Stimulated activated effector memory CD8-positive, alpha-beta T cell treated with anti-CD3 and anti-CD28 coated beads, Interleukin-12 subunit alpha, Interleukin-12 subunit beta, amount 100 ng/mL, for 72 hours (primary cell): Measurements from ENCODE around the gene KRT15.
A peak's percentile ranks its signal among the peaks of the same experiment; 100 is the strongest.

Experiments
- ATAC-seq: fragments of 150-1000 bp; cut with Tn5 transposase; 2 replicates; pipeline ENCODE4 v1.10.0; 2021
- DNase-seq, 2 donors: peaks; one replicate each; pipeline ENCODE4 v3.0.0; 2021 to 2022; ENCODE audit warnings: low spot score in 2 of 2
- H3K27ac Mint-ChIP-seq: one replicate; pipeline ENCODE4 v1.8.0; 2022; ENCODE audit warnings: mild to moderate bottlenecking, mixed read lengths
- H3K36me3 Mint-ChIP-seq: one replicate; pipeline ENCODE4 v1.8.0; 2022; ENCODE audit warnings: mild to moderate bottlenecking, mixed read lengths
- H3K4me1 Mint-ChIP-seq: one replicate; pipeline ENCODE4 v1.8.0; 2022; ENCODE audit warnings: mixed read lengths
- H3K4me3 Mint-ChIP-seq: one replicate; pipeline ENCODE4 v1.8.0; 2022; ENCODE audit warnings: mild to moderate bottlenecking, mixed read lengths
- H3K9me3 Mint-ChIP-seq: one replicate; pipeline ENCODE4 v1.8.0; 2022; ENCODE audit warnings: mixed read lengths

KRT15 gene

GRCh38 chr17:41505809-41506767, 12.6 kb downstream of the KRT15 start:
- no peak overlapping the region for H3K27ac Mint-ChIP-seq
- no peaks in the 10 kb centered on the region for H3K9me3 Mint-ChIP-seq
- no peaks in the 10 kb centered on the region for H3K36me3 Mint-ChIP-seq
- no peak for DNase-seq
- H3K4me3 Mint-ChIP-seq: no peak overlapping the region
- no peak for ATAC-seq
- no peaks in the 10 kb centered on the region for H3K4me1 Mint-ChIP-seq

GRCh38 chr17:41505007-41505808, 13.5 kb downstream of the KRT15 start, which contains the start of gene KRT13:
Gene KRT13 (minus strand): TSS chr17:41505612. CDS start chr17:41505550, 62 bp downstream.
- ATAC-seq: no peak

DNA sequence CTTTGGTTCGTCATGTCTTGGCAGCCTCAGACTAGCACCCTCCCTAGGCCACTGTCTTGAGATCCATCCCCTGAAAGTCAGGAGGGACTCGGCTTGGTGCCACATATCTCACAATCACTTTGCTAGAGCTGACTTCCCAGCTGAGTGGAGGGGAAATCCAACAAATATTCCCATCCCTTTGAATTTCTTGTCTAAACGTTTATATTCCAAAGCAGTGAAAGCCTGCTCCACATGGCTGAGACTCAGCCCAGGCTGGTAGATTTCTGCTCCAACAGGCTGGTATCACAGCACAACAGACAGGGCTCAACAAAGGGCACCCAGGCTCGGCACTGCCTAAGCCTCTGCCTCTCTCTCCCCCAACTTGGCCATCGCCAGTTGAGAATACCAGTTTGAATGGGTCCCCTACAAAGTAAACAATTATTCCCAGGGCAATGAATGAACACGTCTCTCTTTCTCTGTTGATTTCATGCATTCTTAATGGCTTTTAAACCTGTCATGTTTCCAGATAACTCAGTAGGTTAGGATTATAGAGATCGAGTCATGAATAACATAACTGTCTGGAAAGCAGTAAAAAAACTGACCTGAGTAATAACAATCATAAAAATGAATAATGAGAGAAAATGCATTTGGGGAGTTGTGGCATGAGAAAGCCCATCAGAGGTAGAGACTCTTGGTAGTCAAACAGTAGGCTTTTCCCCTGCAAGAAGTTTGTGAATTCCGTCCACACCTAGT, 14.3 kb downstream of the KRT15 start:
- H3K9me3 Mint-ChIP-seq: no peaks in the 10 kb centered on the region
- H3K4me1 Mint-ChIP-seq: peaks cover 8% of the 10 kb centered on the region
- no peak overlapping the region for H3K4me3 Mint-ChIP-seq
- no peak overlapping the region for H3K27ac Mint-ChIP-seq
- no peak for ATAC-seq
- DNase-seq: no peak
- H3K36me3 Mint-ChIP-seq: no peaks in the 10 kb centered on the region

More at GRCh38 chr17:41505007-41505808, 13.5 kb downstream of the KRT15 start, which contains the start of gene KRT13:
- Mint-ChIP-seq H3K4me3 (no peak within 1 kb of the TSS), H3K27ac (no peak within 1 kb of the TSS), H3K9me3 (no peaks in the 10 kb centered on the region), H3K36me3 (no peaks in the 10 kb centered on the region), H3K4me1 (peaks cover under 1% of the 10 kb centered on the region)
- no peak for DNase-seq

DNA sequence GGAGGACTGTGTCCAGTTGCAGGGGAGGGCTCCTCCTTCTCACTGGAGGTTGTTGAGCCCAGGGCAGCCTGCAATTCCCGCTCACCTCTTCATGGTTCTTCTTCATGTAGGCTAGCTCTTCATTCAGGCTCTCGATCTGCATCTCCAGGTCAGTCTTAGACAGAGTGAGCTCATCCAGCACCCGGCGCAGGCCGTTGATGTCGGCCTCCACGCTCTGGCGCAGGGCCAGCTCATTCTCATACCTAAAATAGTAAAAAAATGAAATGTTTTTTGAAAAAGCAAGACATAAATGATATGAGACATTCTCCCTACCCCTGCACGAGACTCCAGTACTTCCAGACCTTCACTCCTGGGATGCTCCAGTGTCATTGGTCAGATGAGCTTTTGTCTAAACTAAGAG, 15.5 kb downstream of the KRT15 start:
- ATAC-seq (no peak), DNase-seq (no peak)
- no peaks in the 10 kb centered on the region for H3K9me3 Mint-ChIP-seq
- H3K36me3 Mint-ChIP-seq: no peaks in the 10 kb centered on the region
- H3K27ac Mint-ChIP-seq: no peak overlapping the region
- no peak overlapping the region for H3K4me3 Mint-ChIP-seq
- peaks cover 13% of the 10 kb centered on the region for H3K4me1 Mint-ChIP-seq

DNA sequence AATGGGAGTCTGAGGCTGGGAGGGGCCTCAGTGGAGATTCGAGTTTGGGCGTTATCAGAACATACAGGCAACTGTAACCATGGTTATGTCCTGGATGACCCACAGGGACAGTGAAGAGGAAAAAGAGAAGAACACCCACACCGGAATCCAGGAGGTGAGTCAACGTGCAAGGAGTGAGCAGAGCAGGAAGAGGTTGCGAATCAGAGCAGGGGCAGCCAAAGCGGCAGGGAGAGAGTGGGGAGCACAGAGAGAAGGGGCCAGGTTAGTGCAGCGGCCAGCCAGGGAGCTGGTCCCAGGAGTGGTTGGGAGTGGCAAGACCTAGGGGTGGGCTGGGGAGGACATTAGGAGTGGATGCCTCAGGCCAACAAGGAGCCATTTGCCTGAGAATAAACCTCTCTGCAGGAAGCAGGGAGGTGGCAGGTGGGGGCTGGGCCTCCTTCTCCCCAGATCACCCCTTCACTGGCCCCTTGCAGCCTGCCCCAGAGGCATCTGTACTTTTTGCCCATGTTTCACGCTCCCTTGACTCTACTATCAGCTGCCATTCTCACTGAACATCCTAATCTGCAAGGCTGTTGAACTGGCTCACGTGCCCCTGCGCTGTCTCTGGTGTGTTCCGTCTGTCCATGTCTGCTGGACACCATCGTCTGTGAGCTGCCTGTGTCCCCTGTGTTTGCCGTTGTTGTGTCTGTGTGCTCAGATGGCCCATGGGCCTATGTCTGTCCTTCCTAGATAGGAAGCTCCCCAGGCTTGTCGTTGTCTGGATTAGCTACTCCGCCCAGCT, 18.4 kb downstream of the KRT15 start:
- no peak for DNase-seq
- Mint-ChIP-seq H3K27ac (peak overlapping the region; percentile 36), H3K36me3 (no peaks in the 10 kb centered on the region), H3K9me3 (no peaks in the 10 kb centered on the region), H3K4me3 (no peak overlapping the region), H3K4me1 (peaks cover 26% of the 10 kb centered on the region)
- no peak for ATAC-seq

- Mint-ChIP-seq H3K4me3 (no peak overlapping the region), H3K4me1 (peaks cover 26% of the 10 kb centered on the region), H3K36me3 (no peaks in the 10 kb centered on the region), H3K9me3 (no peaks in the 10 kb centered on the region), H3K27ac (peak overlapping the region; percentile 36)
- no peak for DNase-seq
- no peak for ATAC-seq
These were observed 19.0 kb downstream of the KRT15 start for GRCh38 chr17:41499714-41500113.

GRCh38 chr17:41498276-41498675, 20.4 kb downstream of the KRT15 start:
- Mint-ChIP-seq H3K4me3 (no peak overlapping the region), H3K4me1 (peaks cover 26% of the 10 kb centered on the region), H3K36me3 (no peaks in the 10 kb centered on the region), H3K9me3 (no peaks in the 10 kb centered on the region), H3K27ac (no peak overlapping the region)
- DNase-seq (no peak), ATAC-seq (no peak)

GRCh38 chr17:41496803-41497484, 21.7 kb downstream of the KRT15 start:
- peak; percentile 46 to 74 for DNase-seq

GRCh38 chr17:41494524-41494923, 24.2 kb downstream of the KRT15 start:
- Mint-ChIP-seq H3K4me3 (no peak overlapping the region), H3K36me3 (no peaks in the 10 kb centered on the region), H3K9me3 (no peaks in the 10 kb centered on the region), H3K4me1 (peaks cover 30% of the 10 kb centered on the region), H3K27ac (no peak overlapping the region)
- ATAC-seq (no peak), DNase-seq (no peak)

More at GRCh38 chr17:41496803-41497484, 21.7 kb downstream of the KRT15 start:
- Mint-ChIP-seq H3K4me3 (peak overlapping the region; percentile 9), H3K4me1 (peaks cover 26% of the 10 kb centered on the region), H3K36me3 (no peaks in the 10 kb centered on the region), H3K27ac (peak overlapping the region; percentile 85), H3K9me3 (no peaks in the 10 kb centered on the region)
- ATAC-seq: peak; percentile 95

- no peaks in the 10 kb centered on the region for H3K36me3 Mint-ChIP-seq
- no peak overlapping the region for H3K4me3 Mint-ChIP-seq
- H3K4me1 Mint-ChIP-seq: peaks cover 23% of the 10 kb centered on the region
- DNase-seq (no peak), ATAC-seq (no peak)
- H3K9me3 Mint-ChIP-seq: no peaks in the 10 kb centered on the region
- no peak overlapping the region for H3K27ac Mint-ChIP-seq
These were observed 25.9 kb downstream of the KRT15 start for GRCh38 chr17:41492771-41493170.

GRCh38 chr17:41492351-41492750, 26.3 kb downstream of the KRT15 start:
- ATAC-seq (no peak), DNase-seq (no peak)
- peaks cover 23% of the 10 kb centered on the region for H3K4me1 Mint-ChIP-seq
- no peaks in the 10 kb centered on the region for H3K9me3 Mint-ChIP-seq
- no peaks in the 10 kb centered on the region for H3K36me3 Mint-ChIP-seq
- no peak overlapping the region for H3K4me3 Mint-ChIP-seq
- no peak overlapping the region for H3K27ac Mint-ChIP-seq

DNA sequence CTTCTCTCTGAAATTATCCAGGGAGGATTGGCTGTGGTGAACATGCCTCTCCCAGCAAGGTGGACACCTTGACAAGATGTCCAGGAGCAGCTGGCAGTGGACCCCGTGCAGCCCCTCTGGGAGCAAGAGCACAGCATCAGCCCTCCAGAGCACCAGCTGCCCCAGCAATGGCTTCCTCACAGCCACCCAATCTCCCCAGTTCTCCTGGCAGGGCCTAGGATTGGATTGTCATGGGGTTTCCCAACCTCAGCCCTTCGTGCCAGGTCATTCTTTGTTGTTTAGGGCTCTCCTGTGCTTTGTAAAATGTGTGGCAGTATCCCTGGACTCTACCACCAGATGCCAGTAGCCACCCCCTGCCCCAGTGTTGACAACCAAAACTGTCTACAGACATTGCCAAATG, 27.2 kb downstream of the KRT15 start:
- peaks cover 2% of the 10 kb centered on the region for H3K36me3 Mint-ChIP-seq
- no peak for ATAC-seq
- H3K4me3 Mint-ChIP-seq: no peak overlapping the region
- H3K27ac Mint-ChIP-seq: no peak overlapping the region
- H3K4me1 Mint-ChIP-seq: peaks cover 15% of the 10 kb centered on the region
- no peak for DNase-seq
- H3K9me3 Mint-ChIP-seq: no peaks in the 10 kb centered on the region

GRCh38 chr17:41490000-41490990, 28.4 kb downstream of the KRT15 start:
- Mint-ChIP-seq H3K9me3 (no peaks in the 10 kb centered on the region), H3K27ac (no peak overlapping the region), H3K4me3 (no peak overlapping the region), H3K4me1 (peaks cover 11% of the 10 kb centered on the region), H3K36me3 (peaks cover 5% of the 10 kb centered on the region)
- no peak for ATAC-seq
- no peak for DNase-seq
